C1 segment of cervical spinal cord (tissue), 14 donors: Measurements from ENCODE around the gene GPATCH8.

ENCODE experiments used
- DNase-seq, 14 donors: peaks; one replicate each; lab custom pipeline; 2025; lab: John Stamatoyannopoulos, UW

The GPATCH8 gene

GRCh38 chr17:44451832-44452231, 51.4 kb downstream of the GPATCH8 start:
- DNase-seq = no peak

- DNase-seq = no peak
Measured at GRCh38 chr17:44451016-44451627, 52.1 kb downstream of the GPATCH8 start.

- DNase-seq = no peak
Measured at GRCh38 chr17:44448412-44448811, 54.8 kb downstream of the GPATCH8 start.

- DNase-seq = no peak
Measured at GRCh38 chr17:44444735-44445105, 58.5 kb downstream of the GPATCH8 start.

GRCh38 chr17:44442806-44443205, 60.4 kb downstream of the GPATCH8 start:
- no peak for DNase-seq

GRCh38 chr17:44439168-44439567, 64.0 kb downstream of the GPATCH8 start:
- peak in 1 of 14 donors; percentile 1 for DNase-seq

GRCh38 chr17:44438636-44439035, 64.6 kb downstream of the GPATCH8 start:
- DNase-seq = no peak

GRCh38 chr17:44436336-44436735, 66.9 kb downstream of the GPATCH8 start:
- DNase-seq = no peak

GRCh38 chr17:44432254-44433157, 70.7 kb downstream of the GPATCH8 start:
- DNase-seq = no peak

- DNase-seq = no peak
Measured at GRCh38 chr17:44424828-44425461, 78.3 kb downstream of the GPATCH8 start.

- DNase-seq = no peak
Measured at GRCh38 chr17:44417553-44417952, 85.7 kb downstream of the GPATCH8 start.

- DNase-seq = no peak
Measured at GRCh38 chr17:44416558-44417289, 86.5 kb downstream of the GPATCH8 start.

- DNase-seq = no peak
Measured at GRCh38 chr17:44414394-44415155, 88.6 kb downstream of the GPATCH8 start.

GRCh38 chr17:44409309-44410028, 93.7 kb downstream of the GPATCH8 start:
- no peak for DNase-seq

GRCh38 chr17:44408786-44409185, 94.4 kb downstream of the GPATCH8 start:
- no peak for DNase-seq

GRCh38 chr17:44402564-44403172, 100.5 kb downstream of the GPATCH8 start:
- DNase-seq = no peak

GRCh38 chr17:44400226-44400847, 102.9 kb downstream of the GPATCH8 start:
- no peak for DNase-seq

GRCh38 chr17:44398692-44399691, 104.2 kb downstream of the GPATCH8 start:
- no peak for DNase-seq
